Measurements from ENCODE around the gene CACNA1C.

Gene CACNA1C

DNA sequence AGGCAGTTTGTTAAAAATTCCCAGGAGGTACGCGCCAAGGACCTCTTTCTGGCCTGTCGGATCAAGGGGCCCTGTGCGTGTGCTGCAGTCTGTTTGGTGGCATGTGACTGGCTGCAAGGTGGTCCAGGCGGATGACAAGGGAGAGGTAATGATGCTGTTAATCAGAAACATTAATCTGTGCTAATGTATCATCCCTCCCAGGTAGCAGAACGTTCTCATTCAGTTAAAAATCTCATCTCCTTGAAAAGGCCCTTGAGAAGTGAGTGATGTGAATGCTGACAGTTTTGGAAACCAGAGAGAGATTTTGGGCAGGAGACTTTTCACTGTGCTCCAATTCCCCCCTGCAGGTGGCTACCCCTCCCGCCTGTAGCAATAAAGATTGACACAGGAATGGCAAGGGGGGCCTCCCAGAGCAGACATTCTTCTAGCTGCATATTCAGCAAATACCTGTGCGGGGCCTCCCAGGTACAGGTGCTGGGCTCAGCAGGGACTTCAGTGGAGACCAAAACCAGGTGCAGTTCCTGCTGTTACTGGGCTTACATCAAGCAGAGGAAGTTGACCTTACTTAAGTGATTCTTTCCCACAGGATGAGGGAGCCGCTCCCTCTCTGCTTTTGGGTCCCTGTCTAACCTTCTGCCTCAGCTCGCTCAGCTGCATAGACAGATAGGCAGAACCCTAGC is 364.8 kb downstream of the CACNA1C start:
- in situ Hi-C loops (cut with HindIII; ENCODE audit: low sequenced_read_pairs): no loop called here

DNA sequence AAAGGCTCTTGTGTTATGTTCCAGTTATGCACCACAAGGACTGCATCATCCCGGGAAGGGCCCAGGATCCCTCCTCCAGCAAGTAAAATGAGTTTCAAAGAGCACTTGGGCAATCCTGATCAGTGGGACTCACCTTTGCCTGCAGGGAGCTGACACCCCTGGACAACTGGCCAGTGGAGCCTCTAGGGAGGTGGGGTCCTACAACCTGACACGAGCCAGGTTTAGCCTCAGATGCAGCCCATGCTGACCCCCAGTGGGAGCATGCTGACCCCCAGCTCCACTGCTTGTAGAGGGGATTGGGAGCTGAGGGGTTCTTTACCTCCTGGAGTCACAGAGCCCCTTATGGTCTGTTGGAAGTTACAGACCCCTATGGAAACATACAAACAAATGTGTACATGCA is 365.8 kb downstream of the CACNA1C start:
- in situ Hi-C loops (cut with HindIII; ENCODE audit: low sequenced_read_pairs): no loop called here

DNA sequence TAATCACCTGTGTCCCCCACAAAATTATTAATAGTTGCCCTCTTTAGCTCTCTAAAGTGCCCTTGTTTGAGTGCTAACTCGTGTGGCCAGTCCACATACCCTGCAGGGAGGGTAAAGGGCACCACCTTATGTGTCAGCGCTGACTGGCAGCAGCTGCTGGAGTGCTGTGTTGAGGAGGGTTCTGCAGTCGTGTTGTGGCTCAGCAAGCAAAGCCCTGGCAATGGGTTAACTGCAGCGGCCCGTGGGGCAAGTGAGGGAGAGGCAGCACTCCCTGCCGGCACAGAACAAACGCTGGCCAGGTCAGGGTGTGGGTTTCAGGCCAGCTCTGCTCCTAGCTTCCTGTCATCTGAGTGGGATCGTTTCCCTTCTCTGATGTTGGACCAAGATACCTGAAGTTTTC is 369.8 kb downstream of the CACNA1C start:
- in situ Hi-C loops (cut with HindIII; ENCODE audit: low sequenced_read_pairs): no loop called here

DNA sequence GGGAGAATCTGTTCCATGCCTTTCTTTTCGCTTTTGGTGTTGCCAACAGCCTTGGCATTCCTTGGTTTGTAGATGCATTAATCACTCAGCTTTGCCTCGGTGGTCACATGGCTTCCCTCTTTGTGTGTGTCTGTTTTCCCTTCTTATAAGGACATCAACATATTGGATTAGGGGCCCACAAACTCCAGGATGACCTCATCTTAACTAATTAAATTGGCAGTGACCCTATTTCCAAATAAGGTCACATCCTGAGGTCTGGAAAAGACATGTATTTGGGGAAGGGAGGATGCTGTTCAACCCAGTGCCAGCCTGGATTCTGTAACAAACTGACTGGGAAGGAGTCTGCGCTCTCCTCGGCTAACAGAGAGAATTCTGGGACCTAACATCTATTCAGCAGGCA is 376.2 kb downstream of the CACNA1C start:
- in situ Hi-C loops (cut with HindIII; ENCODE audit: low sequenced_read_pairs): no loop called here

DNA sequence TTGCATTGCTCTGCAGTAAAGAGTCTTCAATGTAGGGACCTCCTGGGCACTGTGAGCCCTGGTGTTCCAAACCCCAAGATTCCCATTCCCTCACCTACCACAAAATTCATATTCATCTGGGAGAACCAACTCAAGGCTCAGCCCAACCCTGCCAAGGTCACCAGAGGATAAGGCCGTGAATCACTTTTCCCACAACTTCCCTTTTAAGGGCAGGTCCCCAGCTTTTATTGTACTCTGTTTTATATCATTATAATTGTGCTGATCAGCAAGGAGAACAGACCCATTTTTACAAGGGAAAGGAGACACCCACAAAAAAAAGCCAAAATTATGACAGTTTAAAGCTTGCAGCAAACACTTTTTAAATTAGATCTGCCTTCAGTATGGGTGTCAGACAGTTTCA is 379.0 kb downstream of the CACNA1C start:
- in situ Hi-C loops (cut with HindIII; ENCODE audit: low sequenced_read_pairs): no loop called here

DNA sequence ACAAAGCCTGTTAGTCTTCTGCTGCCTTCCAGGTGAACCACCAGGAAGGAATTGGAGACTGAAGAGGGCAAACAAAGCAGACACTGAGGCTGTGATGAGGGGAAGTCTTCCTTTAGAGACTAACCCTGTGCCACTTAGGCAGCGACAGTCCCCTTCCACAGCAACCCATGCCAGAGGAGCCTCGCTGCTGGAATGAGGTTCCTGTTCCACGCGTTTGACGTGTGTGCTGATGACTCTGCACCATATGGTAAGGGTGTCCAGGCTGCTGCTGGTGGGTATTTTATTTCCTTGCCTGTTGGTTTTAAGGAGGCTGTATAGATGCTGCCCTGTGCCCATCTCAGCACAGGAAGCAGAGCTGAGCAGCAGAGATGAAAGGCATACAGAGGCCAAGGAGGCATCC is 380.1 kb downstream of the CACNA1C start:
- in situ Hi-C loops (cut with HindIII; ENCODE audit: low sequenced_read_pairs): no loop called here

DNA sequence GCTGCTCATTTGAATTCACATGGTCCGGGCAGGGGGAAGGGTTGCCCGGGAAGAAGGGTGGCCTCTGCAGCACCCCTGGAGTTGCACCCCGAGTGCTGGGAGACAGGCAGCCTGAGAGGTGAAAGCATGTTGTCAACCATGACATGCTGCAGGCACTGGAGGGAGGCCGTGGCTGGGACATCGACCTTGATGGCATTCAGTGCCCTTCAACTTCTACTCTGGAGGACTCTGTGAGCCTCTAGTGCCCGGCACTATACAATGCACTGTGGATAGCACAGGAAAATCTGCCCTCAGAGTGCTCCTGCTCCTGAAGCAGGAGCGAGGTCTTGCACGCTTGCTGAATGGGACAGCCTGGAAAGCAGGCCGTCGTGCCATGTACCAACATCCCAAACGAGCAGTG is 382.7 kb downstream of the CACNA1C start:
- in situ Hi-C loops (cut with HindIII; ENCODE audit: low sequenced_read_pairs): no loop called here

DNA sequence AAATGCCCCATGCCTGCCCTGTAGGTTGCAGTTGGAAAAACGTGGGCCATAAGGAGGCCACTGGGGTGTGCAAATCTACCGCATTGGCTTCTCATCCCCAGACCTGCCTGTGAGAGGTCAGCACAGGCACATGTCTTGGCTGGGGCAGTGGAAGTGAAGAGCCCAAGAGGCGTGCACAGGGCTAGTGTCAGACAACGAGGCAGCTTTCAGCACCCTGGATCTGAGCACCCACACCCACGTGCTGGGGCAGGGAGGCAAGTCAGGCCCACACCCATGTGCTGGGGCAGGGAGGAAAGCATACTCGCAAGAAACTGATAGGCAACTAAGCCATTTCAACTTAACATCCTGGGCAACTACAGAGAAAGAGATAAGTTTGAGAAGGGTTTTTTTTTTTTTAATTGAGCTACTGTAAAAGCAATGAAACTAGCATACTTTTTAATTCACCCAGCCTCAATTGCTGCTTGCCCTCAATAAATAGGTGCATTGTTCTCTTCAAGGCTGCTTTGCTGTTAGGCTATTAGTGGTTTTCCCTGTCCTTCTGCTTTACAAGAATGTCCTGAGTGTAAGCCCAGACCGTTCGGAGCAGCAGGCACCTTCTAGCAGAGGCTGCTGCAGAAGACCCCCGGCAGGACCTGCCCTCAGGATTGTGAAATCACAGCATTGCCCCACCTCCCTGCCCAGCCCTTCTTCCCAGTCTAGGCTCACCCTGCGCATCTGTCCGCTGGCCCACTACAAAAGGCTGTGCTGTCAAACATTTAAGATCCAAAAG is 386.7 kb downstream of the CACNA1C start:
- in situ Hi-C loops (cut with HindIII; ENCODE audit: low sequenced_read_pairs): no loop called here

DNA sequence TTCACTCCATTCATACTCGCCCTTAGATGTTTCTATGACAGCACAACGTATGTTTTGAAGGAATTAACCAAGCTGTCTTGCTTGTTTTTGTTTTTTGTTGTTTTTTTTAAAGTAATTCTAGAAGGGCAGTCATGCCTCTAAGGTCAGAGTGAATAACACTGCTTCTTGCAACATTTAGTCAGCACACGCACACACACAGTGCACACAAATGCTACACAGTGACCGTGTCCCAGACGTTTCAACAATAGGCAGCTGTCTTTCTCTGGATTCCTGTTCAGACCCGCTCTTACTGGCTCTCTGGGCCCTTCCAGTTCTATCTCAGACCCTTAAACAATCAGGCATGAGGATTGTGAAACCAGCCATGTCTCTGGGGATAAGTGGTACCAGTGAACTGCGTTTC is 391.0 kb downstream of the CACNA1C start:
- in situ Hi-C loops (cut with HindIII; ENCODE audit: low sequenced_read_pairs): no loop called here

DNA sequence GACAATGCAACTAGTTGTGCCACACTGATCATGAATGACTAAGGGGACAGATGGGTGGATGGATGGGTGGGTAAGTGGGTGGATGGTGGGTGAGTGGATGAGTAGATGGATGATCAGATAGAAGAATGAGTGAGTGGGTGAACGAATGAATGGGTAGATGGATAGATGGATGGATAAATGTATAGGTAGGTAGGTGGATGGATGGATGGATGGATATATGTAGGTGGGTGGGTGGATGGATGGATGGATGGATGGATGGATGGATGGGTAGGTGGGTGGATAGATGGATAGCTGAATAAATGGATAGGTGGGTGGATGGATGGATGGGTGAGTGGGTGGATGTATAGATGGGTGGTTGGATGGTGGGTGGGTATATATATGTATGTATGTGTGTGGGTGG is 393.2 kb downstream of the CACNA1C start:
- in situ Hi-C loops (cut with HindIII; ENCODE audit: low sequenced_read_pairs): no loop called here

DNA sequence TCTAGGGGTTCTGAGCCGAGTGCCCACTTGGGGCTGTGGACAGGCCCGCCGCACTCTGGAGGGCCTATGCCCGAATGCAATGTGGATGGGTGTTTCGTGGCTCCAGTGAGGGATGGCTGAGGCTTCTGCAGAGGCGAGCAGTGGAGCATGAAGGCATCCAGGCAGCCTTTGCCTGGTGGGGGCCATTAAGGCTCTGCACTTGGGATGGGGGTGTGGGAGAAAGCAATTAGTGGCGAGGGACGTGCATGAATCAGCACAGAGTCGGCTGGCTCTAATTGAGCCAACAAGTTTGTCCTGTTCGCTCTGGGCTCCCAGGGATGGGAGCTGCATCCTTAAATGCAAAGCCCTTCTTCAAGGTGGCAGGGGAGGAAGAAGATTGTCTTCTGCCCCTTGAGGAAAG is 395.1 kb downstream of the CACNA1C start:
- in situ Hi-C loops (cut with HindIII; ENCODE audit: low sequenced_read_pairs): no loop called here

DNA sequence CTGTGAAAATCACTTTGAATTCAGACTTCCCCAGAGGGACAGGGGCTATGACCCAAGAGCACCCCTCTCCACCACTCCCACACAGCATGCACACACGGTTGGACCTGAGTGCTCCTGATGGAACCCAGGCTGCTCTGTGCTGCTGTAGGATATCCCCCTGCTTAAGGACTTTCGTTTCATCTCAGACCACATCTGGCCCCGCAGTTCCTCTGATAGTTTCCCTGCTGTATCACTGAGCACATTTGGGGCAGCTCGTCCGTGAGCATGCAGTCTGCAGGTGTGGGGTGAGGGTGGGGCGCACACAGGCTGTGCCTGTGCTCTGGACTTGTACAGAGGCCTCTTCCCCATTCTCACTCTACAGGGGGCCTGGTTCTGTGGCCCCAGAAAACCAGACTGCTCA is 396.8 kb downstream of the CACNA1C start:
- in situ Hi-C loops (cut with HindIII; ENCODE audit: low sequenced_read_pairs): no loop called here

DNA sequence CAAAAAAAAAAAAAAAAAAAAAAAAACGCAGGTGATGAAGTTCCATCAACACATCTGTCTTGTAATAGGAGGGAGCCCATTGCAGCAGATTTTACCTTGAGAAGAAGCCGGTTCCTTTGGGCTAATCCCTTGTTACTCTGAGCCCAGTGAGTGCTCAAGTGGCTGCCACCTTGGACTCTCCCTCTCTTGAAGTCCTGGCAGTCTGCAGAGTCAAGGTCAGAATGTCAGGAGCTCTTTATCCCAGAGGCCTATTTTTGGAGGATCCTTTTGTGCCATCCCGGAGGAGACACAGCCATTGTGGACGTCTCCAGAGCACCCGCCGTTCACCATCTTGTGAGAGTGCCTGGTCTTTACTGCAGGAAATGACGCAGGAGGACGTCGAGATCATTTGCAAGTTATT is 397.8 kb downstream of the CACNA1C start:
- in situ Hi-C loops (cut with HindIII; ENCODE audit: low sequenced_read_pairs): no loop called here

DNA sequence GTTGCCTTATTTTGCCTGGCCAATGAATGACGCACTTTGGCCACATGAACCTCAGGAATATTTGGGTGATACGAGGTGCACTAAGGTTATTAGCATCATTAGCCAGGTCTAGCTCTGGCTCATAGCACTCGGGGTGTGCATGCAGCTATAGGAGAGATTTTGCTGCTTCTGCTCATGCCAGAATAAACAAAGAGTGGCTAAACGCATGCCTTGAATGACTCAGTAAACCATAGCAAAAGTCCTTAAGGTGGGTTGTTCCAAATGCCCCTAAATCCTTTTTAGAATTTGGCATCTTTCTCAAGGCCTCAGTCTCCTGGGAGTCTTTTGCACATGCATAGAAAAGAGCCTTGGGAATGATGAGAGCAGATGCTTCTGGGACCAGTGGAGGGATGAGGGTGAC is 398.2 kb downstream of the CACNA1C start:
- in situ Hi-C loops (cut with HindIII; ENCODE audit: low sequenced_read_pairs): no loop called here

DNA sequence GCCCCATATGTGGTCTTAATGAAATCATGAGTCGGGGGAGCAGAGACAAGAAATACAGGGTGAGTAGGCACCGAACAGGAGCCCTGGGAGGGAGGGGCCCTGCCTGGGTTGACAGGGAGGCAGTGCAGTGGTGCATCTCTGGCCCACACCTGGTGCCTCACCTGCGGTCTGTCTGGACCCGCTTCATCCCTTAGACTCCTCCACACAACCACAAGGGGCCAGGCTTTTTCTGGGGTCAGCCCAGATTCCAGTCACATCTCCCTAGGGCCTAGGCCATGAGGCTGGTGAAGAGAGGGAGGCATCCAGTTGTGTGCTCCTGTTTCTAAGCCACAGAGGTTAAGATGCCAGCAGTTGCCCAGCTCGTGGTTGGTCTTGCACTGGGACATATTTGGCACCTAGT is 398.7 kb downstream of the CACNA1C start:
- in situ Hi-C loops (cut with HindIII; ENCODE audit: low sequenced_read_pairs): no loop called here

DNA sequence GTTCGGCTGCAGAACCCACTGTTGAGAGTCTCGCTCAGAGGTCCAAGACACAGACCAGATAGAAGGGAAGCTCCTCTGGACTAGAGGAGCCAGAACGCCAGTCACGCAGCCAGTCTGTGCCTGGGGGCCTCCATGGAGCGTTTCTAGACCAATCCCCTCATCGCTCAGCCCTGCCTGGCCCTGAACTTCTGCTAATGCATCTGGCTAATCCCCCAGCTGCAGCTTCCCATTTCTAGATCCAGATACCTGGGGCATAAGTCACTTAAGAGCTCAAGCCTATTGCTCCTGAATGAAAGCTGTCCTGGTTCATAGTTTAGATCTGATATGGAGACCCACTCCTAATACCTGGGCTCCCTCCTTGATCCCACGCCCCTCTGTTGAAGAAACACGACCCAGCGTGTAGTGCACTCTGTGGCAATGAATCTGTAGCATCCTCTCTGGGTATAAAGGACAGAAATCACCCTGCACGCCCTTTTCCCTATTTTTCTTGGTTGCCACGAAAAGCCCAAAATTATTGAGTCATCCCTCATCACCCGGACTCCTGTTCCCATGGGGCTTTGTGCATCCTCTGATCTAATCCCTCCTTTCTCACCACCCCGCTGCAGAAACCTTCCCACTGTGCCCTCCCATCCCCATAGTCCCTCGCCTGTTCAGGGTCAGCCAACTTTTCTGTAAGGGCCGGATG is 400.4 kb downstream of the CACNA1C start:
- in situ Hi-C loops (cut with HindIII; ENCODE audit: low sequenced_read_pairs): no loop called here

DNA sequence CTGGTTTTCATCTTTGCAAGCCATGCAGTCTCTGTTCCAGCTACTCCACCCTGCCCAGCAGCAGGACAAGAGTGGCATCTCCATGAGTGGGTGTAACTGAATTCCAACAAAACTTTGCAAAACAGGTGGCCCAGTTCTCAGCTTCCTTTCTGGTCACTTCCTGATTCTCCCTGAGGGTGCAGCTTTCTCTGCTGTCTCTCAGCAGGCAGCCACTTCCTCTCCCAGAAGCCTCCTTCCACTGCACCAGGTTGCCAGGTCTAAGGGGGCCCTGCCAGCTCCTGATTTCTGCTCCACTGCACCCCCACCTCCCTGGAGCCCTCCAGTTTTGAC is 400.9 kb downstream of the CACNA1C start:
- in situ Hi-C loops (cut with HindIII; ENCODE audit: low sequenced_read_pairs): no loop called here

DNA sequence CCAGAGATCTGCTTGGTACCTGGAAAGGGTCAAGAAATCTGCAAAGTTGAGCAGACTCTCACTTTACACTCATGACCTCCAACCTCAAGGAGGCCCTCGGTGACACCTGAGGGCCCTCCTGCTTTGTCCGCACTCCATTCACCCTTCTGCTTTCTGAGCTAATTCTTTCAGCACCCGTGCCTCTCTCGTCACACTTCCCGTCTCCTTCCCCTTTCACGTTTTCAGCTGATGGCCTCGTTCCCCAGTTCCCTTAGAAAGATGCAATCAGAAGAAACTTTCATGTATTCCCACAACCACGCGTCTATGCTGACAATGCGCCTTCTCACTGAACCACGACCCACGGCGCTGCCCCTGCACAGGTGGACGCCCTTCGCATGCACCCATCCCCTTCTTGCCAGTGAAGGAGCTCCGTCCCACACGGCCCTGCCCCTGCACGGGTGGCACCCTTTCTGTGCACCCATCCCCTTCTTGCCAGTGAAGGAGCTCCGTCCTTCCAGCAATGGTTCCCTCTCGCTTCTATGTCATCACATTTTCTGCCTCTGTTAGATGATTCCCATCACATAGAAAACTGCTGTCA is 401.9 kb downstream of the CACNA1C start:
- in situ Hi-C loops (cut with HindIII; ENCODE audit: low sequenced_read_pairs): no loop called here

DNA sequence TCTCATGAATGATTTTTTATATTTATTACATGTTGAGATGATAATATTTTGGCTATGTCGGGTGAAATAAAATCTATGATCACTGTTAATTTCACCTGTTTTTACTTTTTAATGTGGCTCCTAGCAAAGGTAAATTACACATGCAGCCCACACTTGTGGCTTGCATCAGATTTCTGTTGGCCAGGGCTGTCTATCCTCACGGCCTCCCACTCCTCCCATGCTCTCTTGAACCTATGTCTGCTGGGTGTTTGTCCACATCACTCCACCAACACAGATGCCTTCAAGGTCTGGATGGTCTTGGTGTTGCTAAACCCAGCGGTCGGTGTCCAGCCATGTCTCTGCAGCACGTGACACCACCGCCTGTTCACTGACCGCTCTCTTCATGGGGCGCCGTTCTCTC is 402.6 kb downstream of the CACNA1C start:
- in situ Hi-C loops (cut with HindIII; ENCODE audit: low sequenced_read_pairs): no loop called here

DNA sequence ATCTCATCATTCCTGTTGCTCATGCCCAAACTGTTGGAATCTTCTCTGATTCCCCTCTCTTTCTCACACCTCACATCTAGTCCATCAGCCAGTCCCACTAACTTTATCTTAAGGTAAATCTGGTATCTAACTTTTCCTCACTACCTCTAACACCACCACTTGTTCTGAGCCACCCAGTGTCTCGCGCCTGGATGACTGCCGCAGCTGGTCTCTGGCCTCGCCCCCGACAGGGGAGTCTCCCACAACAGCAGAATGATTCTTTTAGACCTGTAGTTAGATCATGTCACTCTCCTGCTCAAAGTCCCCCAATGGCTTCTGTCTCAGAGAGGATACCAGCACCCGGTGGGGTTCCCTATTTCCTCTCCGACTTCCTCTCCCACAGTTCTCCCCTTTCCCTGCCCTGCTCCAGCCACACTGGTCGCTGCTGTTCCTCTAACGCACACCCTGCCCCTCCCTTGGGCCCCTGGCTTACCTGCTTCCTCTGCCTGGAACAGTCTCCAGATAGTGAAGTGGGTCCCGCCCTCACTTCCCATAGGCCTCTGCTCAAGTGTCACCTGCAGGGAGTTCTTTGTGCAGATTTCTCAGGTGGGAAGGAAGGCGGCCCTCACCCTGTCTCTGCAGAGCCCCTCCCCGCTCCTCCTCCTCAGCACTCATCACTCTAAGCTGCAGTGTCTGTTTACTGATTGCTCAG is 403.5 kb downstream of the CACNA1C start:
- in situ Hi-C loops (cut with HindIII; ENCODE audit: low sequenced_read_pairs): no loop called here

DNA sequence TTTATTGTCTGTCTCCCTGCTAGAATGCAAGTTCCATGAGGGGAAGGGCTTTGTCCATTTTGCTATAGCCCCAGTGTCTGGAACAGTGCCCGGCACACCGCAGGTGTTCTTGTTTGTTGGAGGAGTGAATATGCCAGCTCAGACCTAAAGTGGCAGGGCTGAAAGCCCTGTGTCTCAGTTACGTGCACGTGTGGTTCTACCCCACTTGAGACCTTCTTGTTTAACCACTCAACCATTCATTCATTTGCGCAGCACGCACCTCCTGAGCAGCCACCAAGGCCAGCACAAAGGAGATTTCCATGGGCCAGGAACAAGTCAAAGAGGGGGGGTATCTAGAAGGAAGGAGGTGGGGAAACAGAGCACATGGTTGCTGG is 404.0 kb downstream of the CACNA1C start:
- in situ Hi-C loops (cut with HindIII; ENCODE audit: low sequenced_read_pairs): no loop called here
